CD4-positive, alpha-beta T cell treated with Interleukin-2 at 100 ng/mL for 4 hours (primary cell): ENCODE results near the gene MLH3.

Source experiments
- DNase-seq: peaks from one replicate; pipeline ENCODE4 v3.0.0-alpha.2; 2020; ENCODE audit warnings: low spot score

MLH3 gene

DNA sequence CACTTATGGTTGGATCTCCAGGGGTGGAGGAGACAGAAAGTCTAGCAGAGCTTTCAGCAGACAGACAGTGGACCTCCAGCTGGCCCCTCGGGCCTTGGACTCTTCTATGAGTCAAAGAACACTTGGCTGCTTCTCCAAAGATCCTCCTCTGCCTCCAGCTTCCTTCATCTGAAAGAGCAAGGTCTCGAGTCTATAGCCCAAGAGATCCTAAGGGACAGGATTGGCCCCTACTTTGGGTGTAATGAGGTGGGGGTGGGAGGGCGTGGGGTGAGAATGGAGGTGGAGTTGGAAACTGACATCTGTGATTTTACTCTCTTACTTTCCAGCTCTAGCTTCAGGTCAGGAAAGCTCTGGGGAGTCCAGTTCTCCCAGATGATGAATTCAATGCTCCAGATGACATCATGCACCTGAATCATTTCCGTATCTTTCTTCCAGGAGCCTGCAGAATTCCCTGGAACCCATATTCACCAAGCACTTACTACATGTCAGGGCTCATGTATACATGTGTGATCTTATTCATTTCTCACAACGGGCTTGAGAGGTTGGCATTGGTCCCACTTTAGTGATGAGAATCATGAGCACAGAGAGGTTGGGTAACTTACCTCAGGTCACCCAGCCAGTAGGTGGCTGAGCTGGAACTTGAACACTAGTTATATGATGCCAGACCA lies 85.6 kb downstream of the MLH3 start:
- no peak for DNase-seq

DNA sequence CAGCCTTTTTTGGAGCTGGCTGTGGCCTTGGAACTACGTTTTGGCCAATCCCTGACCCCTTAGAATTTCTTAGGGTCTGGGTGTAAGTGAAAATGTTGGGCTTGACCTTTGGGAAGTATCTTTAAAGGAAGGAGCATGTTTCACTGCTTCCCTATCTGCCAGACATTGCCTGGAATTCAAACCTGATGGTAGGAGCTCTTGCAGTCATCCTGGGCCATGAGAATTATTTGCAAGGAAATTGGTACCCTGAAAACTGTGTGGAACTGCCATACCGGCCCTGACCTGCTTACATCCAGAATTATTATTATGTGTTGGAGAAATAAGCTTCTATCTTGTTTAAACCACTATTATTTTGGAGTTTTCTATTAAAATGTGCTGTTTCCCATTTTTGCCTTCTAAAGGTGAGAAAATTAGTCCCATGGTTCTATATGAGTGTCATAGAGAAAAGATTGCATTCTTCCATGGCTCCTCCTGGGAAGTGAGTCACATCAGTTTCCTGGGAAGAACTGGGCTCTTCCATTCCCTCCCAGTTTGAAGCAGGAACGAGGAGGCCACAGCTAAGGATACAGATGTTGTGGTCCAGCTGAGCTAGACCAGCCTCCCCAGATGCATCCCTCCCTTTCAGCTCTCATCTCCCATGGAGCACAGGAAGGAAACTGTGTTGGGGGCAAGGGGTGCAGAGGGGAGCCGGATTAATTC lies 86.3 kb downstream of the MLH3 start:
- no peak for DNase-seq
